ENCODE data around the gene ZNF275.
A peak's percentile ranks its signal among the peaks of the same experiment; 100 is the strongest.
"Not testable (repeated sequence)": the region's sequence is repeated elsewhere in the genome, so short reads cannot be mapped to it uniquely, and the experiment has no call there.

Gene ZNF275, protein sequence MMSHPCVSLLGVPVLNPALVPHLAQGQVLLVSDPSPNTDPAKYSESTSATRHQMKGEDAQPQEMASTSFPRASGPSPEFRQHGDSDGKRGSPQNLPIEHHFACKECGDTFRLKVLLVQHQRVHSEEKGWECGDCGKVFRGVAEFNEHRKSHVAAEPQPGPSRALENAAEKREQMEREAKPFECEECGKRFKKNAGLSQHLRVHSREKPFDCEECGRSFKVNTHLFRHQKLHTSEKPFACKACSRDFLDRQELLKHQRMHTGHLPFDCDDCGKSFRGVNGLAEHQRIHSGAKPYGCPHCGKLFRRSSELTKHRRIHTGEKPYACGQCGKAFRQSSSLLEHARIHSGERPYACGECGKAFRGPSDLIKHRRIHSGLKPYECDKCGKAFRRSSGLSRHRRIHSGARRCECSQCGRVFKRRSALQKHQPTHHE

GRCh38 chrX:153333821-153334653, at the start of gene ZNF275:
Gene ZNF275 (plus strand): TSS chrX:153334153. CDS start chrX:153336680, 2,527 bp downstream.
- DNase-seq (ENCODE audit: extremely low spot score, insufficient read length, low read depth) (peak; percentile 68), FAIRE-seq (no peak)

DNA sequence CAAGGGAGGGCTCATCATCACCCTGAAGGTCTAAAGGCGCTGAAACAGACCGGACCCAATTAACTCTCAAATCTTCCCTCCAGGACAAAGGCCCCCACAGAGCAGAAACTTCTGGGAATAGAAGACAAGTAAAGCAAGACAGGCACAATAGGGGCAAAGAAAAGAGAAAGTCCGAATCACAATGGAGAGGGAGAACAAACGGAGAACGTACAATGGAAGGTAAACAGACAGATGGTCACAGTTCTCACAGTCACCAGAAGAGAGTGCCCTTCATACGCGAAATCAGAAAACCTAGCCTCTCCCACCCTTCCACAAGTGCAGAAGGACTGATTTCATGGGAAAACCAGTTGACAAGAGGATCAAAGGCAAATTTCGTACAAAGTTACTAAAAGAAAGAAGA, 48.3 kb upstream of the ZNF275 start:
- not testable (repeated sequence) for DNase-seq (ENCODE audit: extremely low spot score, insufficient read length, low read depth); FAIRE-seq

- not testable (repeated sequence) for DNase-seq (ENCODE audit: extremely low spot score, insufficient read length, low read depth); FAIRE-seq
Observed at GRCh38 chrX:153288807-153289206, 45.1 kb upstream of the ZNF275 start.

GRCh38 chrX:153293485-153294071, 40.4 kb upstream of the ZNF275 start:
- not testable (repeated sequence) for DNase-seq (ENCODE audit: extremely low spot score, insufficient read length, low read depth)
- FAIRE-seq, result peak; percentile 75

DNA sequence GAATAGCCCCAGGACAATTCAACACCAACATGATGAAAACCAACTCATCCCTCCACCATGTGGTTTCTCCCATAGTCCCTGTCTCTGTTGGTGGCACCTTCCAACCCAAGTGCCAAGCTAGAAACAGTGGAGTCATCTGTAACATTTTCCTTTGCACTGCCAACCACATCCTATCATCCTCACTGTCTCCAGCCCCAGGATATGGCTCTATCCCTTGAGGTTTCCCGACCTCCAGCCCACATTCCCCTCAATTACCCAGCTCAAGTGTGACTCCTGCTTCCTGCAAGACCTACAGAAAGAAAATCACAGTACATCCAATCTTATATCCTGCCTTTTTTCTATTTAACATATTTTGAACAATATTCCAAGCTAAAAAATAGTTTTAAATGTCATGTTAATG, 36.6 kb upstream of the ZNF275 start:
- FAIRE-seq (no peak), DNase-seq (ENCODE audit: extremely low spot score, insufficient read length, low read depth) (no peak)

- DNase-seq (ENCODE audit: extremely low spot score, insufficient read length, low read depth) (no peak), FAIRE-seq (no peak)
Observed at GRCh38 chrX:153299855-153300254, 34.1 kb upstream of the ZNF275 start.

DNA sequence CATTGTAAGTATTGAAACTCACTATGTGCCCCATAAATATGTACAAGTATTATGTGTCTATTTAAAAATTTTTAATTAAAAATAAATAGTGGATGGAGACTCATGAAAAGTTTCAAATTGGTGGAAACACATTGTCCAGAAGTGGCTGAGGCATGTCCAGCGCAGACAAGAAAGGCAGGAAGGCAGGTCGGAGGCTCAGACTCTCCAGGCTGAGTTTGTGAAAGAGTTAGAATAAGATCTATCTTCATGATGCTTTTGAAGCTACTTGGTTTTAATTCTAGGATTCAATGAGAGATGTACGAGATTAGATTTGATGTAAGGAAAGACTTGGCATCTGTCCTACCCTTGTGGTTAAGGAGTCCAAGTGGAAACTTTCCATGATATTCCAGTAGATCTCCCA, 32.2 kb upstream of the ZNF275 start:
- no peak for FAIRE-seq

GRCh38 chrX:153302796-153303195, 31.2 kb upstream of the ZNF275 start:
- FAIRE-seq (no peak), DNase-seq (ENCODE audit: extremely low spot score, insufficient read length, low read depth) (no peak)

More for the DNA sequence above, 32.2 kb upstream of the ZNF275 start:
- DNase-seq (ENCODE audit: extremely low spot score, insufficient read length, low read depth), result no peak

DNA sequence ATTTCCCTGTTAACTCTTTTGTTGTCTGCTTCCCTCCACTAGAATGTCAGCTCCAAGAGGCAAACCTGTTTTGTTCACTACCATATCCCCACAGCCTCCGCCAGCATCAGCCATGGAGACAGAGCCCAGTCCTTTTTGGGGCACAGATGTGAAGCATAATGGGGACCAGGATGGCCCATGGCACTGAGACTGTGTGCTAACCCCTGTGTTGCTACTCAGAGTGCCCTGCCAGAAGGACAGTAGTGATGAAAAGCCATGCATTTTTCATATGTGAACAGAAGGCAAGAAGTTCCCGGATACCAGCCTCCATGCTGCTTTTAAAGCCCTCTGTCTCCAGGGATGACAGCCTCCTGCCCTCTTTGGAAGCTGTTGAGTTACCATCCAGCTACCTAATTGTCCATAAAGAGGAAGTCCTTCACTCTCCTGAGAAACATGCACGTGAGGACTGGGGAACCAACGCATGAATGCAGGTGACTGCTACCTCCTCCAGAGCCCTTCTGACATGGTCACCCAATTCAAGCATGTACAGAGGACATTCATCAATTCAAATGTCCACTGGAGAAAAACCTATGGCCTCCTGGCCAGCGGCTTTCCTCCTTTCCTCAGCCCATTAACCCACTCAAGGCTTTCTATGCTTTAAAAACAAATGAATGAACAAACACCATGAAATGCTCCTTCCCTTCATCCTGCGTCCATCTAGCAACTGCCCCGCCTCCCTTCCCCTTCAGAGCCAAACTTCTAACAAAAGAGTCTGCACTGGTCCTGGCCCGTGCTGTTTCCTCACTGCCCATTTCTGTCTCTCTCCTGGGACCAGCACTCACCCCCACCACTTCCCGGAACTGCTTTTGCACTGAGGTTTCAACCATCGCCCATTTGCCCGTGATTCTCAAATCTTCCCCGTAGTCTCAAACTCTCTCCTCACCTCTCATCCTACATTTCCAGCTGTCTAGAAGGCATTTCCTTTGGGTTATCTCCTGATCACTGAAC, 30.4 kb upstream of the ZNF275 start:
- no peak for FAIRE-seq
- no peak for DNase-seq (ENCODE audit: extremely low spot score, insufficient read length, low read depth)

- peak; percentile 26 for FAIRE-seq
- DNase-seq (ENCODE audit: extremely low spot score, insufficient read length, low read depth), result no peak
Observed at GRCh38 chrX:153304988-153305736, 28.8 kb upstream of the ZNF275 start.

- FAIRE-seq (no peak), DNase-seq (ENCODE audit: extremely low spot score, insufficient read length, low read depth) (no peak)
Observed at GRCh38 chrX:153305972-153306371, 28.0 kb upstream of the ZNF275 start.

- FAIRE-seq (no peak), DNase-seq (ENCODE audit: extremely low spot score, insufficient read length, low read depth) (no peak)
Observed at GRCh38 chrX:153306527-153307115, 27.3 kb upstream of the ZNF275 start.

- no peak for DNase-seq (ENCODE audit: extremely low spot score, insufficient read length, low read depth)
Observed at GRCh38 chrX:153307276-153308178, 26.4 kb upstream of the ZNF275 start.

DNA sequence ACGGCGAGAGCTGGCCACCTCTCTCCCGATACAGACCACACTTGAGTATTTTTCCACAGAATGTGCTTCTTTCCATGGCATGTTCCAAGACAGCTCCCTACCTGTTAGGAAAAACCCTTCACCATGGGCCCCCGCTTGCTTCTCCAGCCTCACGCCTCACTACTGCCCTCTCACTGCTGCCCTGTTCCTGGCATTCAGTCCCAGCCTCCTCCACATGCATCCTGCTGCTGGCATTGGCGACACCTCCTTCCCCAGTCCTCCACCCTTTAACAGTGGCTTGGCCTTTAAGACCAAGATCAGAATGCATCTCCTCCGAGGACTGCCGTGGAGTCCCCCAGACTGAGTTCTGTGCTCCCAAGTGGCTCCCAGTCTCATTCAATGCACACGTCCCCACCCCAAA, 23.1 kb upstream of the ZNF275 start:
- DNase-seq (ENCODE audit: extremely low spot score, insufficient read length, low read depth) (no peak), FAIRE-seq (no peak)

More at GRCh38 chrX:153307276-153308178, 26.4 kb upstream of the ZNF275 start:
- FAIRE-seq, result no peak

- FAIRE-seq, result no peak
- DNase-seq (ENCODE audit: extremely low spot score, insufficient read length, low read depth), result no peak
Observed at GRCh38 chrX:153312041-153312440, 21.9 kb upstream of the ZNF275 start.

DNA sequence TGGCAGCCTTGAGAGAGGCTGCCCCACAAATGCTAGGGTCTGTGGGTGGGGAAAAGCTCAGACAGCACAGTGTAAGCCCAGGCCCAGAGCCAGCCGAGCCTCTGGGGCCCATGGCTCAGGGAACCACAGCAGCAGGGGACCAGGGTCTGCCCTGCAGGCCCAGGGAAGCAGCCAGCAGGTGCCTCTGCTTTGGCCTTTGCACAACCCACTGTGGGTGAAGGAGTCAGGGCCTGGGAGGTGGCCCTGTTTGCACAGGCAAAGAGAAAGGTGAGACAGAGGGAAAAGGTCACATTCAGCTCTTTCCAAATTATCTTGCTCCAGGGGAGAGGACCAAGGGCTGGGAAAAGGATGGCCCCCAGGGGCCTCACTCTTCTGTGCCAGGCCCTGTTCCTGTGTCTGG, 21.1 kb upstream of the ZNF275 start:
- DNase-seq (ENCODE audit: extremely low spot score, insufficient read length, low read depth) (no peak), FAIRE-seq (no peak)

GRCh38 chrX:153317306-153317705, 16.6 kb upstream of the ZNF275 start:
- DNase-seq (ENCODE audit: extremely low spot score, insufficient read length, low read depth), result no peak
- FAIRE-seq, result no peak
